ENCODE results near the gene PDZK1IP1.

Gene PDZK1IP1

GRCh38 chr1:47231301-47232186, 41.7 kb upstream of the PDZK1IP1 start:
- TF ChIP-seq EZH2phosphoT487 (IDR thresholded peaks at IDR 0.05; ENCODE audit: borderline replicate concordance) (no peak), CTCF (conservative IDR thresholded peaks at IDR 0.05; ENCODE audit: low read length) (no peak)
- H3K9me2 ChIP-seq (replicated peaks; ENCODE audit: low read depth, low read length), result no peaks in the 10 kb centered on the region
- H3K4me1 ChIP-seq (ENCODE audit: insufficient read depth, low read length, poor library complexity, severe bottlenecking), result no peaks in the 10 kb centered on the region
- H3K36me3 ChIP-seq (ENCODE audit: insufficient read depth, low read length), result no peaks in the 10 kb centered on the region
- H3F3A ChIP-seq (ENCODE audit: low read depth), result no peaks in the 10 kb centered on the region
- H3K79me2 ChIP-seq (ENCODE audit: insufficient read depth, low read length), result no peaks in the 10 kb centered on the region
- H3K27me3 ChIP-seq (ENCODE audit: insufficient read depth, low read length, poor library complexity, severe bottlenecking), result no peaks in the 10 kb centered on the region
- H3K4me3 ChIP-seq (ENCODE audit: low read length, poor library complexity, severe bottlenecking), result no peak overlapping the region
- H4K20me1 ChIP-seq (ENCODE audit: insufficient read depth, low read length, poor library complexity, severe bottlenecking), result no peaks in the 10 kb centered on the region
- no peak overlapping the region for H3K4me2 ChIP-seq (ENCODE audit: low read depth, low read length, poor library complexity, severe bottlenecking)
- no peaks in the 10 kb centered on the region for H3K9me3 ChIP-seq (ENCODE audit: insufficient read depth, low read depth, low read length)
- no peak overlapping the region for H3K9ac ChIP-seq (ENCODE audit: low read depth, low read length, poor library complexity, severe bottlenecking)
- no peak overlapping the region for H2AFZ ChIP-seq (ENCODE audit: low read length)

DNA sequence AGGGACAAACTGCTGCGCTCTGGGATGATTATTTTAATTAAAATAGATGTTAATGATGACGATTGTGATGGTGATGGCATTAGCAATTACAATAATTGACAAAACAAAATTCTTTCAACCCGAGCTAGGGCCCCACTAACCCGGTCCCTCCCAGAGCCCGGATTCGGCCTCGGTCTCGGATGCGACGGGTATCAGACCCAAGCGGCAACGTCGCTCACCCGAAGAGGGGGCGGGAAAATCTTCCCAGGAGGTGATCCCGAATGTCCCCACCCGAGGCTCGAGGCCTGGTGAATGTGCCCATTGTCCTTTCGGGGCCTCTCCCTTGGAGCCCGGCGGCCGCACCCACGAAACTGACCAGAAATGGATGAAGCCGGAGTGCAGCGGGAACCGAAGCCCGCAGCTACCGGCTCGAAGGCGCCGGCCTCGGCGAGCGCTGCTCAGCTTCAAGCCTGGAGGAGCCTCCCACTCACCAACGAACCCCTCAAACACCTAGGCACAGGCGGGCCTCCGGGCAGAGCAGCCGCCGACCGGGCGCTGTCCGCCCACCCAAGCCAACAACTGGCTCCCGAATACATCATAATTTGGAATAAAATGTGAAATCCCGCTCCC, 41.0 kb upstream of the PDZK1IP1 start:
- no peak overlapping the region for H2AFZ ChIP-seq (ENCODE audit: low read length)
- H3K4me1 ChIP-seq (ENCODE audit: insufficient read depth, low read length, poor library complexity, severe bottlenecking), result no peaks in the 10 kb centered on the region
- H3K9me3 ChIP-seq (ENCODE audit: insufficient read depth, low read depth, low read length), result no peaks in the 10 kb centered on the region
- no peak overlapping the region for H3K9ac ChIP-seq (ENCODE audit: low read depth, low read length, poor library complexity, severe bottlenecking)
- TF ChIP-seq EZH2phosphoT487 (IDR thresholded peaks at IDR 0.05; ENCODE audit: borderline replicate concordance) (no peak), CTCF (conservative IDR thresholded peaks at IDR 0.05; ENCODE audit: low read length) (no peak)
- no peaks in the 10 kb centered on the region for H3F3A ChIP-seq (ENCODE audit: low read depth)
- no peaks in the 10 kb centered on the region for H3K36me3 ChIP-seq (ENCODE audit: insufficient read depth, low read length)
- no peak overlapping the region for H3K4me3 ChIP-seq (ENCODE audit: low read length, poor library complexity, severe bottlenecking)
- no peak overlapping the region for H3K4me2 ChIP-seq (ENCODE audit: low read depth, low read length, poor library complexity, severe bottlenecking)
- H3K79me2 ChIP-seq (ENCODE audit: insufficient read depth, low read length), result no peaks in the 10 kb centered on the region
- H3K9me2 ChIP-seq (replicated peaks; ENCODE audit: low read depth, low read length), result no peaks in the 10 kb centered on the region
- no peaks in the 10 kb centered on the region for H3K27me3 ChIP-seq (ENCODE audit: insufficient read depth, low read length, poor library complexity, severe bottlenecking)
- no peaks in the 10 kb centered on the region for H4K20me1 ChIP-seq (ENCODE audit: insufficient read depth, low read length, poor library complexity, severe bottlenecking)

DNA sequence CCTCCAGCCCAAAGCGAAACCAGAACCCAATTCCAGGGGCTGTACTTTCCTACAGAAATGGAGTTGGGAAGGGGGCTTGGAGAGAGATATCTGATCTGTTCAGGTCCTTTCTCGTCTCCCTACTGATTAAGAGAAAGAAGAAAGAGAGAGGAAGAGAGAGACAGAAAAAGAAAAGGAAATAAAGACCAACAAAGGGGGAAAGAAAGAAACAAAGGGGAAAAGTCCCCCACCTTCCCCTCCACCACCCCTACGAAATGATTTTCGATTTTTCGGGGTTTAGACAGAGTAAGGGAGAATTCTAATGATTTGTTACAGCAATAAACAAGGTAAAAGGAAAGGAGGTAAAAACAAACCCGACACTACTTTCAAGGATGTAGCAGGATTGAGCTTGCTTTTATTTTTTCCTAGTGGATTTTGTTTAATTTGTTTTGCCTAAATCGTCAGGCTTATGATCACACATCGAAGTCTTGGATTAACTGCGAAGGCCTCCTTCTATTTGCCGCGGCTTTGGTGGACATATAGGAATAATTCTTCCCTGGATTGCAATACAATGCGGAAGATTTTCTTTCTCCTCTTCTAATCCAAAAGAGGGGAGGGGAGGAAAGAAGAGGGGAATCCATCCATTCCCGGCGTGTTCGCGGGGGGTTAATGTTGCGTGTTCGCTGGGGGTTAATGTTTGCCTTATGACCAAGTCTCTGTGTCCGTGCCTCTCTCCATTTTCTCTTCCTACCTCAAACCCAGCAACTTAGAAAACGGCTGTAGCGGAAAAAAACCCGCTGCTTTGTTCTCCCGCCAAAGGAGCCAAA, 40.3 kb upstream of the PDZK1IP1 start:
- Histone ChIP-seq H3K27me3 (ENCODE audit: insufficient read depth, low read length, poor library complexity, severe bottlenecking) (no peaks in the 10 kb centered on the region), H4K20me1 (ENCODE audit: insufficient read depth, low read length, poor library complexity, severe bottlenecking) (no peaks in the 10 kb centered on the region), H3K9me2 (replicated peaks; ENCODE audit: low read depth, low read length) (no peaks in the 10 kb centered on the region), H3K4me3 (ENCODE audit: low read length, poor library complexity, severe bottlenecking) (no peak overlapping the region), H3F3A (ENCODE audit: low read depth) (no peaks in the 10 kb centered on the region), H3K4me2 (ENCODE audit: low read depth, low read length, poor library complexity, severe bottlenecking) (no peak overlapping the region), H3K4me1 (ENCODE audit: insufficient read depth, low read length, poor library complexity, severe bottlenecking) (no peaks in the 10 kb centered on the region), H3K36me3 (ENCODE audit: insufficient read depth, low read length) (no peaks in the 10 kb centered on the region), H3K9ac (ENCODE audit: low read depth, low read length, poor library complexity, severe bottlenecking) (no peak overlapping the region), H3K79me2 (ENCODE audit: insufficient read depth, low read length) (no peaks in the 10 kb centered on the region), H3K9me3 (ENCODE audit: insufficient read depth, low read depth, low read length) (no peaks in the 10 kb centered on the region), H2AFZ (ENCODE audit: low read length) (no peak overlapping the region)
- no peak for TF ChIP-seq CTCF (conservative IDR thresholded peaks at IDR 0.05; ENCODE audit: low read length)
- TF ChIP-seq EZH2phosphoT487 (IDR thresholded peaks at IDR 0.05; ENCODE audit: borderline replicate concordance), result no peak
